CD14-positive monocyte (primary cell): Measurements from ENCODE around the gene CAPZA1. TPM values are rescaled to one million over a fixed set of nuclear protein-coding genes. Genes with fewer than 3 reads are reported as not detected.

ENCODE experiments used
- DNase-seq, 3 donors: peaks; one replicate each; pipeline ENCODE4 v3.0.0-alpha.2; 2011 to 2022
- H2AFZ ChIP-seq: 2 replicates; pipeline ENCODE4 v1.6.0; 2012; ENCODE audit warnings: mild to moderate bottlenecking, low read depth, low read length, inconsistent platforms; ENCODE audit not compliant: insufficient read depth, poor library complexity, severe bottlenecking
- H3K27ac ChIP-seq, 2 donors: 1 replicate in 1 of 2; 2 replicates in 1 of 2; pipeline ENCODE4 v1.5.1; 2012 to 2013; ENCODE audit warnings: low read length in 2 of 2, control low read depth in 1 of 2, inconsistent platforms in 1 of 2, low read depth in 1 of 2, mild to moderate bottlenecking in 1 of 2
- H3K27me3 ChIP-seq, 2 donors: one replicate each; pipeline versions ENCODE4 v1.6.0 to v1.6.1; 2011 to 2013; ENCODE audit warnings: low read length in 2 of 2; ENCODE audit not compliant: control insufficient read depth in 2 of 2, insufficient read depth in 2 of 2
- H3K36me3 ChIP-seq, 2 donors: replicated peaks in 1 of 2; 1 replicate in 1 of 2; 2 replicates in 1 of 2; pipeline versions ENCODE4 v1.5.1 to v1.6.1; 2012 to 2013; ENCODE audit warnings: low read length in 2 of 2, control low read depth in 1 of 2, inconsistent platforms in 1 of 2, mild to moderate bottlenecking in 1 of 2; ENCODE audit not compliant: insufficient read depth in 2 of 2, control insufficient read depth in 1 of 2
- H3K4me1 ChIP-seq, 2 donors: 1 replicate in 1 of 2; 2 replicates in 1 of 2; pipeline versions ENCODE4 v1.5.1 to v1.6.1; 2012 to 2013; ENCODE audit warnings: low read length in 2 of 2, control low read depth in 1 of 2, inconsistent platforms in 1 of 2, mild to moderate bottlenecking in 1 of 2, moderate library complexity in 1 of 2; ENCODE audit not compliant: insufficient read depth in 2 of 2, control insufficient read depth in 1 of 2
- H3K4me2 ChIP-seq: replicated peaks from 2 replicates; pipeline ENCODE3; 2012; ENCODE audit warnings: low read length, moderate library complexity, mild to moderate bottlenecking; ENCODE audit not compliant: poor library complexity, severe bottlenecking; ENCODE audit errors: extremely low read depth
- H3K4me3 ChIP-seq, 3 experiments: fragments of 200-600 bp in 1 of 3; sonication (generic) in 1 of 3; replicated peaks in 1 of 3; 1 replicate in 2 of 3; 2 replicates in 1 of 3; pipeline ENCODE4 v1.5.1; 2011 to 2013; ENCODE audit warnings: low read length in 3 of 3, mild to moderate bottlenecking in 3 of 3, control low read depth in 2 of 3, low read depth in 2 of 3, inconsistent platforms in 1 of 3, moderate library complexity in 1 of 3
- H3K79me2 ChIP-seq: 2 replicates; pipeline ENCODE4 v1.6.0; 2012; ENCODE audit warnings: mild to moderate bottlenecking, control low read depth, inconsistent platforms, low read length, moderate library complexity; ENCODE audit not compliant: insufficient read depth
- H3K9ac ChIP-seq: 2 replicates; pipeline ENCODE4 v1.6.0; 2017; ENCODE audit warnings: low read length, mild to moderate bottlenecking; ENCODE audit not compliant: insufficient read depth, poor library complexity, severe bottlenecking
- H3K9me3 ChIP-seq, 2 donors: replicated peaks in 1 of 2; 1 replicate in 1 of 2; 2 replicates in 1 of 2; pipeline versions ENCODE4 v1.5.1 to v1.6.1; 2012 to 2013; ENCODE audit warnings: low read length in 2 of 2, control low read depth in 1 of 2; ENCODE audit not compliant: control insufficient read depth in 1 of 2, insufficient read depth in 1 of 2
- H4K20me1 ChIP-seq: 2 replicates; pipeline ENCODE4 v1.6.0; 2012; ENCODE audit warnings: mild to moderate bottlenecking, low read length, control low read depth, moderate library complexity; ENCODE audit not compliant: insufficient read depth
- H3K27ac Mint-ChIP-seq, 7 donors: one replicate each; pipeline ENCODE4 v1.8.0; 2020; ENCODE audit warnings: mild to moderate bottlenecking in 7 of 7, mixed read lengths in 7 of 7, moderate library complexity in 6 of 7, inconsistent platforms in 2 of 7
- H3K27me3 Mint-ChIP-seq, 3 donors: one replicate each; pipeline ENCODE4 v1.8.0; 2021 to 2022; ENCODE audit warnings: low read depth in 3 of 3, mild to moderate bottlenecking in 3 of 3, mixed read lengths in 3 of 3, moderate library complexity in 3 of 3, inconsistent platforms in 1 of 3
- H3K36me3 Mint-ChIP-seq, 2 donors: one replicate each; pipeline ENCODE4 v1.8.0; 2020; ENCODE audit warnings: mixed read lengths in 2 of 2, inconsistent platforms in 1 of 2, mild to moderate bottlenecking in 1 of 2
- H3K4me1 Mint-ChIP-seq: one replicate; pipeline ENCODE4 v1.8.0; 2020; ENCODE audit warnings: mild to moderate bottlenecking, mixed read lengths
- H3K4me3 Mint-ChIP-seq, 2 donors: one replicate each; pipeline ENCODE4 v1.8.0; 2020; ENCODE audit warnings: mild to moderate bottlenecking in 2 of 2, mixed read lengths in 2 of 2, moderate library complexity in 1 of 2
- H3K9me3 Mint-ChIP-seq, 7 donors: one replicate each; pipeline ENCODE4 v1.8.0; 2020 to 2022; ENCODE audit warnings: mixed read lengths in 7 of 7, mild to moderate bottlenecking in 6 of 7, moderate library complexity in 6 of 7, inconsistent platforms in 2 of 7
- CTCF ChIP-seq: fragments of 200-600 bp; IDR thresholded peaks from one replicate; pipeline ENCODE4 v1.8.0; 2022; ENCODE audit warnings: antibody characterized with exemption, mild to moderate bottlenecking
- WGBS: methylation state at CpG from one replicate; pipeline ENCODE4 v1.1.5; 2013; ENCODE audit warnings: missing lambda C conversion rate; ENCODE audit not compliant: insufficient coverage; 5-methylcytosine and 5-hydroxymethylcytosine counted together
- intact Hi-C, 2 donors: fragments of 100-400 bp; cut with micrococcal nuclease; formaldehyde crosslinking; loops; one replicate each; pipeline versions ENCODE4 v1.15.0 to v1.15.1; 2023
- polyA plus RNA-seq, 3 donors: library from polyadenylated mRNA; depleted of rRNA in 1 of 3; unstranded in 2 of 3; stranded (reverse) in 1 of 3; fragments of 300-500 nt in 2 of 3; fragments of >200 nt in 1 of 3; fragmentation: Illumina TruSeq in 2 of 3; gene quantifications; 1 replicate in 2 of 3; 2 replicates in 1 of 3; pipeline ENCODE4 v1.2.3, GENCODE V29; 2012 to 2021

CAPZA1 gene
- polyA plus RNA-seq, 3 donors: 93.4 to 357 (median 339) TPM

- TF ChIP-seq CTCF: no peak
- H3K4me2 ChIP-seq: no peak overlapping the region
- H3K36me3 Mint-ChIP-seq: peaks cover 20 to 37% of the 10 kb centered on the region in 2 donors
- no peaks in the 10 kb centered on the region for H3K4me1 ChIP-seq
- intact Hi-C loops: no loop called here
- no peak for DNase-seq
- no peak overlapping the region for H3K9ac ChIP-seq
- H3K9me3 ChIP-seq: no peaks in the 10 kb centered on the region
- H3K4me3 Mint-ChIP-seq: no peak overlapping the region
- no peak overlapping the region for H2AFZ ChIP-seq
- peak overlapping the region in 1 of 2 donors; percentile 12 for H3K27ac ChIP-seq
- no peaks in the 10 kb centered on the region for H3K4me1 Mint-ChIP-seq
- peaks cover 91% of the 10 kb centered on the region for H3K79me2 ChIP-seq
- no peaks in the 10 kb centered on the region for H3K27me3 Mint-ChIP-seq
- no peak overlapping the region for H3K4me3 ChIP-seq
- peaks cover 90% of the 10 kb centered on the region for H4K20me1 ChIP-seq
- H3K9me3 Mint-ChIP-seq: peaks cover 0 to 3% (median 0%) of the 10 kb centered on the region in 7 donors
- H3K27ac Mint-ChIP-seq: no peak overlapping the region
- H3K27me3 ChIP-seq: no peaks in the 10 kb centered on the region
- WGBS: no CpG with 5 or more reads among the region's 2 CpGs
- H3K36me3 ChIP-seq: peaks cover 24 to 47% of the 10 kb centered on the region in 2 donors
These were observed 23.4 kb downstream of the CAPZA1 start for GRCh38 chr1:112643080-112643479.

DNA sequence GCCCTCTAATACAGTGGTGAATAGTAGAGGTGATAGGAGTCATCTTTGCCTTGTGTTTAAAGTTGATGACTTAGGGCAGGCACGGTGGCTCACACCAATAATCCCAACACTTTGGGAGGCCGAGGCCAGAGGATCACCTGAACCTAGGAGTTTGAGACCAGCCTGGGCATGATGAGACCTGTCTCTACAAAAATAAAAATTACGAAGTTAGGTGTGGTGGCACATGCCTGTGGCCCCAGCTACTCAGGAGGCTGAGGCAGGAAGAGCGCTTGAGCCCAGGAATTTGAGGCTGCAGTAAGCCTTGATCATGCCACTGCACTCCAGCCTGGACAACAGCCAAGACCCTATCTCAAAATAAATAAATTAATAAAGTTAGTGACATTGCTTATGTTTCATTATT is 26.6 kb downstream of the CAPZA1 start:
- intact Hi-C loops: no loop called here
- Histone ChIP-seq H2AFZ (no peak overlapping the region), H3K4me2 (no peak overlapping the region), H3K9ac (no peak overlapping the region), H3K27me3 (no peaks in the 10 kb centered on the region), H3K4me3 (no peak overlapping the region), H3K4me1 (no peaks in the 10 kb centered on the region), H3K36me3 (peaks cover 51 to 79% of the 10 kb centered on the region in 2 donors), H3K27ac (peak overlapping the region in 1 of 2 donors; percentile 41), H3K9me3 (no peaks in the 10 kb centered on the region), H3K79me2 (peaks cover 100% of the 10 kb centered on the region), H4K20me1 (peaks cover 100% of the 10 kb centered on the region)
- Mint-ChIP-seq H3K4me1 (no peaks in the 10 kb centered on the region), H3K36me3 (peaks cover 46 to 66% of the 10 kb centered on the region in 2 donors), H3K27me3 (no peaks in the 10 kb centered on the region), H3K4me3 (no peak overlapping the region), H3K27ac (peak overlapping the region in 3 of 7 donors; percentile 50 to 78 (median 58)), H3K9me3 (no peaks in the 10 kb centered on the region)
- WGBS: 100% methylated on average over 1 of the region's 4 CpGs
- DNase-seq: no peak
- no peak for TF ChIP-seq CTCF
